NCI-H2029 treated with DMSO at 0.1 percent for 48 hours (cell line): ENCODE data around the gene MAP1B.
A peak's percentile ranks its signal among the peaks of the same experiment; 100 is the strongest.

Experiments
- DNase-seq: peaks from one replicate; lab custom pipeline; 2025; lab: John Stamatoyannopoulos, UW

Gene MAP1B

GRCh38 chr5:72096602-72097188 is 10.6 kb upstream of the MAP1B start:
- no peak for DNase-seq

- DNase-seq, result no peak
Measured at GRCh38 chr5:72101828-72102227, 5.4 kb upstream of the MAP1B start.

GRCh38 chr5:72106817-72107130 is 501 bp upstream of the MAP1B start:
- no peak for DNase-seq

GRCh38 chr5:72107901-72108201 is 576 bp downstream of the MAP1B start:
- peak; percentile 43 for DNase-seq

- DNase-seq, result no peak
Measured at GRCh38 chr5:72108202-72109061, 1.2 kb downstream of the MAP1B start.

- no peak for DNase-seq
Measured at GRCh38 chr5:72109062-72109411, 1.8 kb downstream of the MAP1B start.

GRCh38 chr5:72109625-72110024 is 2.4 kb downstream of the MAP1B start:
- no peak for DNase-seq

- DNase-seq, result no peak
Measured at GRCh38 chr5:72110394-72111013, 3.2 kb downstream of the MAP1B start.

GRCh38 chr5:72112389-72112788 is 5.1 kb downstream of the MAP1B start:
- no peak for DNase-seq

- no peak for DNase-seq
Measured at GRCh38 chr5:72114629-72115028, 7.4 kb downstream of the MAP1B start.

- DNase-seq, result no peak
Measured at GRCh38 chr5:72115296-72115695, 8.0 kb downstream of the MAP1B start.

GRCh38 chr5:72117307-72117706 is 10.0 kb downstream of the MAP1B start:
- no peak for DNase-seq

- DNase-seq, result no peak
Measured at GRCh38 chr5:72121052-72121779, 13.9 kb downstream of the MAP1B start.

GRCh38 chr5:72121780-72122445 is 14.6 kb downstream of the MAP1B start:
- DNase-seq, result peak; percentile 35

GRCh38 chr5:72122602-72123001 is 15.3 kb downstream of the MAP1B start:
- DNase-seq, result no peak

GRCh38 chr5:72123764-72124376 is 16.6 kb downstream of the MAP1B start:
- no peak for DNase-seq

GRCh38 chr5:72125271-72125940 is 18.1 kb downstream of the MAP1B start:
- DNase-seq, result no peak

GRCh38 chr5:72125941-72126620 is 18.8 kb downstream of the MAP1B start:
- peak; percentile 23 for DNase-seq

GRCh38 chr5:72126796-72127195 is 19.5 kb downstream of the MAP1B start:
- no peak for DNase-seq

- DNase-seq, result no peak
Measured at GRCh38 chr5:72129725-72130124, 22.4 kb downstream of the MAP1B start.

- no peak for DNase-seq
Measured at GRCh38 chr5:72130351-72130761, 23.1 kb downstream of the MAP1B start.
